Activated naive CD4-positive, alpha-beta T cell treated with anti-CD3 and anti-CD28 coated beads, Interleukin-2, amount 50 U/mL, for 72 hours (primary cell): ENCODE measurements around the gene COG8. TPM values are rescaled to one million over a fixed set of nuclear protein-coding genes. Genes with fewer than 3 reads are reported as not detected.
A peak's percentile ranks its signal among the peaks of the same experiment; 100 is the strongest.
"Not testable (repeated sequence)": the region's sequence is repeated elsewhere in the genome, so short reads cannot be mapped to it uniquely, and the experiment has no call there.

Experiments used
- ATAC-seq, 2 donors: fragments of 150-1000 bp; cut with Tn5 transposase; 2 replicates each; pipeline ENCODE4 v1.10.0; 2021; ENCODE audit warnings: mild to moderate bottlenecking in 2 of 2, moderate library complexity in 2 of 2
- DNase-seq, 2 donors: peaks; one replicate each; pipeline ENCODE4 v3.0.0; 2021 to 2022; ENCODE audit warnings: low spot score in 2 of 2
- H3K27ac Mint-ChIP-seq, 2 donors: one replicate each; pipeline ENCODE4 v1.8.0; 2022; ENCODE audit warnings: mild to moderate bottlenecking in 2 of 2, mixed read lengths in 2 of 2
- H3K36me3 Mint-ChIP-seq, 2 donors: one replicate each; pipeline ENCODE4 v1.8.0; 2022; ENCODE audit warnings: mixed read lengths in 2 of 2
- H3K9me3 Mint-ChIP-seq, 2 donors: one replicate each; pipeline ENCODE4 v1.8.0; 2022; ENCODE audit warnings: mixed read lengths in 2 of 2
- total RNA-seq, 2 donors: library from RNA; stranded (reverse); gene quantifications; one replicate each; pipeline ENCODE4 v1.2.3, GENCODE V29; 2022

COG8 gene
- total RNA-seq, 2 donors from 2014 or later, result 26.9 to 28.2 TPM

- not testable (repeated sequence) for H3K27ac Mint-ChIP-seq, H3K36me3 Mint-ChIP-seq, DNase-seq, H3K9me3 Mint-ChIP-seq, ATAC-seq
Measured at GRCh38 chr16:69360070-69360469, 20.7 kb upstream of the COG8 start.

GRCh38 chr16:69351309-69352027 is 12.1 kb upstream of the COG8 start, which contains the start of gene TMED6:
Gene TMED6, minus strand, starts transcription at chr16:69351786. Its CDS starts 33 bp downstream, at chr16:69351753.
- Mint-ChIP-seq H3K27ac (peak within 1 kb of the TSS; percentile 55 to 94), H3K36me3 (peaks cover 6 to 7% of the 10 kb centered on the region in 2 donors), H3K9me3 (no peaks in the 10 kb centered on the region)
- no peak for ATAC-seq
- no peak for DNase-seq

- H3K36me3 Mint-ChIP-seq, result peaks cover 5% of the 10 kb centered on the region in 2 donors
- H3K9me3 Mint-ChIP-seq, result no peaks in the 10 kb centered on the region
- ATAC-seq (no peak), DNase-seq (no peak)
- peak overlapping the region in 1 of 2 donors; percentile 55 for H3K27ac Mint-ChIP-seq
Measured at GRCh38 chr16:69350536-69351133, 11.3 kb upstream of the COG8 start.

- peak overlapping the region in 1 of 2 donors; percentile 30 for H3K27ac Mint-ChIP-seq
- H3K9me3 Mint-ChIP-seq, result no peaks in the 10 kb centered on the region
- ATAC-seq, result no peak
- no peak for DNase-seq
- no peaks in the 10 kb centered on the region for H3K36me3 Mint-ChIP-seq
Measured at GRCh38 chr16:69349536-69349935, 10.2 kb upstream of the COG8 start.

GRCh38 chr16:69348222-69348621 is 8.9 kb upstream of the COG8 start:
- no peak for ATAC-seq
- H3K36me3 Mint-ChIP-seq, result no peaks in the 10 kb centered on the region

GRCh38 chr16:69346683-69347082 is 7.3 kb upstream of the COG8 start:
- DNase-seq, result no peak
- Mint-ChIP-seq H3K9me3 (no peaks in the 10 kb centered on the region), H3K27ac (peak overlapping the region in 1 of 2 donors; percentile 68), H3K36me3 (peaks cover 0 to 1% of the 10 kb centered on the region in 2 donors)
- ATAC-seq, result no peak

More at GRCh38 chr16:69348222-69348621, 8.9 kb upstream of the COG8 start:
- no peak for DNase-seq
- no peaks in the 10 kb centered on the region for H3K9me3 Mint-ChIP-seq
- H3K27ac Mint-ChIP-seq, result no peak overlapping the region

GRCh38 chr16:69345923-69346322 is 6.6 kb upstream of the COG8 start:
- ATAC-seq (no peak), DNase-seq (no peak)
- H3K36me3 Mint-ChIP-seq, result peaks cover 6 to 9% of the 10 kb centered on the region in 2 donors
- peak overlapping the region in 1 of 2 donors; percentile 14 for H3K27ac Mint-ChIP-seq
- no peaks in the 10 kb centered on the region for H3K9me3 Mint-ChIP-seq

- DNase-seq (no peak), ATAC-seq (no peak)
- Mint-ChIP-seq H3K36me3 (peaks cover 21 to 24% of the 10 kb centered on the region in 2 donors), H3K27ac (peak overlapping the region in 1 of 2 donors; percentile 72), H3K9me3 (no peaks in the 10 kb centered on the region)
Measured at GRCh38 chr16:69344171-69344570, 4.8 kb upstream of the COG8 start.

- DNase-seq (no peak), ATAC-seq (peak in 1 of 2 donors; percentile 33)
- Mint-ChIP-seq H3K27ac (peak overlapping the region; percentile 96 to 99), H3K36me3 (peaks cover 33% of the 10 kb centered on the region in 2 donors), H3K9me3 (no peaks in the 10 kb centered on the region)
Measured at GRCh38 chr16:69340095-69340644, 806 bp upstream of the COG8 start.

GRCh38 chr16:69338557-69339288 is 641 bp downstream of the COG8 start:
- H3K36me3 Mint-ChIP-seq, result peaks cover 33 to 40% of the 10 kb centered on the region in 2 donors
- H3K27ac Mint-ChIP-seq, result peak overlapping the region; percentile 90 to 96
- DNase-seq (no peak), ATAC-seq (no peak)
- H3K9me3 Mint-ChIP-seq, result no peaks in the 10 kb centered on the region

GRCh38 chr16:69334696-69335095 is 4.7 kb downstream of the COG8 start:
- H3K27ac Mint-ChIP-seq, result peak overlapping the region in 1 of 2 donors; percentile 50
- peaks cover 15 to 24% of the 10 kb centered on the region in 2 donors for H3K36me3 Mint-ChIP-seq
- ATAC-seq (no peak), DNase-seq (no peak)
- no peaks in the 10 kb centered on the region for H3K9me3 Mint-ChIP-seq

- peaks cover 23 to 34% of the 10 kb centered on the region in 2 donors for H3K36me3 Mint-ChIP-seq
- H3K9me3 Mint-ChIP-seq, result no peaks in the 10 kb centered on the region
- peak within 1 kb of the TSS; percentile 89 to 90 for H3K27ac Mint-ChIP-seq
- DNase-seq, result peak; percentile 79 to 89
- ATAC-seq, result peak; percentile 96 to 98
Measured at GRCh38 chr16:69330286-69331109, 8.9 kb downstream of the COG8 start, which contains the start of gene PDF. Gene PDF, minus strand, starts transcription at chr16:69330588. Its CDS starts 18 bp downstream, at chr16:69330570.

- Mint-ChIP-seq H3K9me3 (no peaks in the 10 kb centered on the region), H3K27ac (peak overlapping the region; percentile 79 to 89), H3K36me3 (peaks cover 23 to 28% of the 10 kb centered on the region in 2 donors)
- DNase-seq (peak in 1 of 2 donors; percentile 60), ATAC-seq (peak; percentile 53 to 58)
Measured at GRCh38 chr16:69329369-69330285, 9.7 kb downstream of the COG8 start.

- H3K27ac Mint-ChIP-seq, result peak overlapping the region; percentile 79 to 89
- no peak for ATAC-seq
- H3K36me3 Mint-ChIP-seq, result peaks cover 23 to 27% of the 10 kb centered on the region in 2 donors
- DNase-seq, result peak in 1 of 2 donors; percentile 35
- no peaks in the 10 kb centered on the region for H3K9me3 Mint-ChIP-seq
Measured at GRCh38 chr16:69328854-69329316, 10.5 kb downstream of the COG8 start.
